Non-pigmented ciliary epithelial cell (primary cell): ENCODE results near the gene SP140L.
"Not testable (repeated sequence)": the region's sequence is repeated elsewhere in the genome, so short reads cannot be mapped to it uniquely, and the experiment has no call there.

Source experiments
- DNase-seq: peaks from one replicate; pipeline ENCODE4 v3.0.0-alpha.2; 2010; ENCODE audit warnings: low read depth

The SP140L gene

DNA sequence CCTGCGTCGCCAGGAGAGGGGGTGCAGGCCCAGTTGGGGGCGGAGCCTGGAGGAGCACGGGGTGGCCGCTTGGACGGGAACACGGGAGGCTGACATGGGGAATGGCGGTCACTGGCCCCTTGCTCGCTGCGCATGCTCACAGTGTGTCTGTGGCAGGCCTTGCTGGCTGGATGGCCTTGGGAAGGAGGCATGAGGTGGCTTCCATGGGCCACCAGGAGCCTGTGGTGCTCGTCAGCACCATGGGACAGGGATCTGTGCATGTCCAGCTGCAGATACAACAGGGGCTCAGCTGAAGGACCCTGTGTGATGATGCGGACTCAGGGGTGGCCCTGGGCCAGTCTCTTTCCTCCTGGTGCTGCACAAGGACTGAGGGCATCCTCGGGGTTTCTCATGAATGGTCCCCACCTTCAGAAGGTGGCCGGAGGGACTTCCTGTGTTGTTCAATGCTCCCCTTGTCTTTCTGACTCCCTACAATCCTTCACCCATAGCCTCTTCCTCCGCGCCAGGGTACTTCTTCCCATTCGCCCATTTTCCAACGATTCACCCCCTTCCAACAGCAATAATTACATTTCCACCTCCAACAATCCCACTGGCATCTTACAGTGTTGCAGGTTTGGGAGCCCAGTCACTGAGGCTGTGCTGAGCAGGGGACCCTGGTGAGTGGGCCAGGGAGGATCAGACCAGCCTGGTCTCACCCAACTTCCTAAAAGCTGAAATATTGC is 3.4 kb upstream of the SP140L start:
- no peak for DNase-seq

DNA sequence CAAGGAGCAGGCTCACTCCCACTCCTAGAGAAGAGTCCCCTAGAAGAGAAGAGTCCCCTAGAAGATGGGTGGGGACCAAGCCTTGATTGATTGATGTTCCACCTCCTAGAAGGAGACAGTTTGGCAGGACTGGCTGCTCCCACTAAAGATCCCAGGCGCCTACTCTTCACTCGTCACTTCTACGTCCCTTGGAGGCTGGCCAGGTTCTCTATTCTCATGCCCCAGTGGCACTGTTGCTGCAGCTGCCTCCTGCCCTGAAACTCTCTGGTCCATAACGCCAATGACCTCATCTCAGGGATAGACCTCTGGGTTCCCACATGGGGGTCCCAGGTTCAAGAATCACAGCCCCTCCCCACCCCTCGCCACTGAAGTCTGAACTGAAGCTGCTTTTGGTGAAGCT is 2.5 kb upstream of the SP140L start:
- DNase-seq, result no peak

DNA sequence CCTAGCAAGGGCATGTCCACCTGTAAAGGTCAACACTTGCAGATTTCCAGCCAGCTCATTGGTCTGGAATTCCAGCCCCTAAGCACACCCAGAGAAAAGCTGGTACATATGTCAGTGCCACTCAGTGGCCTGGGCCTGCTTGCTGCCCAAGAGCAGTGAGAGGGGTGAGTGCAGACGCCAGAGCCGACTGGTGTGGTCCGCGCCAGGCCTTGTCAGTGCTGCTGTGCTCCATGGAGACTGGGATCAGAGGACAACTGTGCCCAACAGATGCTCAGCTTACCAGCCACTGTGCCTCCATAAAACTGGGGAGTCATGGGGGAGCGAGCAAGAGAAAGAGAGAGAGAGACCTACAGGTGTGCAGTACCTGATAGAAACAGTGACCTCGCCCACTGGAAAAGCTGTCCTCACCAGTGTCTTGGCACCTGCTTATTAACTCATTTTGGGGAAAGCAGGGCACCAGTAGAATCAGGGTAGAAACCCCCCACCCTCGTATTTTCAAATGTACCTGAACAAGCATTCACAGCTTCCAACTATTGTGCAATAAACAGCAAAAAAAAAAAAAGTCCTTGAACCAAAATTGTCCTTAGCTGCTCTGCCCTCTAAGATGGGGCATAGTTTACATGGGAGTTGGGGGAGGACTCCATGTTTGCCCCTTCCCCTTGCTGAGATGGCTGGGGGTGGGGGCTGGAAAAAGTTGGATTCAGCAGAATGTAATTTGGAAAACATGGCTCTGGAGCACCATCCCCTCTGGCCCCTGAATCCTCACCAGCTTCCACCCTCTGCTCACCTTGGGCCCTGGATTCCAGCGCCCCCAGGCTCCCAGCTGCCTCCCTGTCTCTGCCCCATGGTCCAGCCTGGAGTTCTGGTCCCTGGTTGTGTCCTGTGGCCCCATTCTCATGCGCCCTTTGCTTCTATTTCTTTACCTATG is 1.4 kb upstream of the SP140L start:
- DNase-seq, result no peak

DNA sequence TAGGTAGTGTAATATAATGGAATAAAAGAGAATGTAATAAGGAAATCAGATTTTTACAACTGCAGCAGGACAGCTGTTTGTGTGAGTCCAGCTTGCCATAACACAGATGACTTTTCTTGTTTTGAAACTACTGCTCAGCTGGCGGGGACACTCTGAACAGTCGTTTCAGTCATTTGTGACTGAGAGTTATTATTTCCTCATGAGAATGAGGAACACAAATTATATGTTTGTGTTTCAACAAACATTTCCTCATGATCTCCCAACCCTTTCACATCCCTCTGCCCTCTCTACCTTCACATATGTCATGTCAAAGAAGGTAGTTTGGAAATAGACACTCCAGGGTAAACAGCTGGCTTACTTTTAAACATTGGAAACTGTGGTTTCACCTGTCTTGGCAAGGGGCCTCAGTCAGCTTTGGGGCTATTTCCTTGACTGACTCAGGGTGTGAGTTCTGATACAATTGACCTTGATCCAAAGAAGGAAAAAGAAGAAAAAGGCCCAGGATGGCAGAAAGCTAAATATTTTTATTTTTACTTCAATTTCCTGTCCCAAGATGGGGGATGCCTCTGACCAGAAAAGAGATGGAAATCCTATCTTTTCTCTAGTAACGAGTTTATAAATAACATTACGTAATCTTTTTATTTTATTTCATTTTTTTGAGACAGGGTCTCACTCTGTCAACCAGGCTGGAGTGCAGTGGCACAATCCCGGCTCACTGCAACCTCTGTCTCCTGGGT is 593 bp downstream of the SP140L start:
- DNase-seq, result no peak

DNA sequence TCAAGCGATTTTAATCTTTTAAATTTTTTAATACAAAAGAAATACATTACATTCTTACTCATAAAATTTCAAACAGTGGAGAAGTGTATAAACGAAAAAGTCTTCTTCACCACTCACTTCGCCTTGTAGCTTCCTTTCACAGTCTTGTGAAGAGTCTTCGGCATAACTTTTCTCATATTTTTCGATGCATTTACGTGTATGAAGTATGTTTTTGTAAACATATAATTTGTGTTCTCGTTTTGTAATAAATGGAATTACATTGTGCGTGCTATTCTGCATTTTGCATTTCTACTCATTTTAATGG is 1.1 kb downstream of the SP140L start:
- no peak for DNase-seq

DNA sequence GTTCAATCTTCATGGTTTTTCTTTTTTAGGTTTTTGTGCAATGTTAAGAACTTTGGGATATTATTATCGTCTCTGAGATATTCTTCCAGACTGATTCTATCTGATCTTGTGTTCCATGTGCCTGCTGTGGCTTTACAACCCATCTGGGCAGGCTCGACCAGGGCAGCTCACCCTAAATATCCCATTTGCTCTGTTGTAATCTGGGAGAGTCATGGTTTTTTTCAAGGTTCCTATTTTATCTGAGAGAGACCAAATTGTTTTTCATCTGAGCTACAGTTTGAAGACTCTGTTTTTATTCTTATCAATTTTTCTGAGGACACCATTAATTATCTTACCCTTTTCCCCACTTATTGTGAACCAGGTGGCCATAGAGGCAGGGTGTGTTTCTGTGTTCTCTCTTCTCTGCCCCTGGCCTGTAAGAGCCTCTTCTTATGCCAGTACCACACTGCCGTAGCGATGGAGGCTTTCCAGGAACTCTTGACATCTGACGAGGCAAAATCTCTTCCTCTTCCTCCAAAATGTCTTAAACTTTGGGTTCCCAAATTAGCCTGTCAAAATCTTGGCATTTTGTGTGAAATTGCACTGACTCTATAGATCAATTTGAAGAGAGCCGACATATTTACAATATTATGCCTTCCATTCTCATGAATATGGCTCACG is 3.1 kb downstream of the SP140L start:
- DNase-seq, result no peak

DNA sequence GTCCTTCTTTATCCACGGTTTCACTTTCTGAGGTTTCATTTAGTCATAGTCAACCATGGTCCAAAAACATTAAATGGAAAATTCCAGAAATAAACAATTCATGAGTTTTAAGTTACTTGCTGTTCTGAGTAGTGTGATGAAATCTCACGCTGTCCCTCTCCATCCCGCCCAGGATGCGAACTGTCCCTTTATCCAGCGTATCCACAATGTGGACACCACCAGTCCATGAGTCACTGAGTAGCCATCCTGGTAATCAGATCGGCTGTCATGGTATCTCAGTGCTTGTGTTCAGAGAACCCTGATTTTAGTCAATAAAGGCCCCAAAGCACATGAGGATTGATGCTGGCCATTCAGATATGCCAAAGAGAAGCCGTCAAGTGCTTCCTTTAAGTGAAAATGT is 3.7 kb downstream of the SP140L start:
- no peak for DNase-seq

DNA sequence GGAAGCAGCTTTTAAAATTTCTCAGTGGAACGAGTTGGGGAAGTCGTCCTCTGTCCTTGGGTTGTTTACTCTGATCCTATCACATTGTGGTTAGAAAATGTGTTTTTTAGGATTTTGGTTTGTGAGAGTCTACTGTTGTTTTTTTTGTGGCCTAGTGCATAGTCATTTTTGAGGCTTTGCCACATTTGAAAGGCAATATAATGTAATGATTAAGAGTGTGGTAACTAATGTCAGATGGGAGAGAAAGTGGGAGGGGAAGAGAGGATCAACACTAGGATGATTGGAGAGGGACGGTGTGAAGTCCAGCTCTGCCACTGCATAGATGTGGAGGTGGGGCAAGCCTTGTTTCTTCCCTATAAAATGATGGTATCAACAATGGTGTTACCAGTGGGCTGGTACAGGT is 8.5 kb downstream of the SP140L start:
- DNase-seq, result no peak

DNA sequence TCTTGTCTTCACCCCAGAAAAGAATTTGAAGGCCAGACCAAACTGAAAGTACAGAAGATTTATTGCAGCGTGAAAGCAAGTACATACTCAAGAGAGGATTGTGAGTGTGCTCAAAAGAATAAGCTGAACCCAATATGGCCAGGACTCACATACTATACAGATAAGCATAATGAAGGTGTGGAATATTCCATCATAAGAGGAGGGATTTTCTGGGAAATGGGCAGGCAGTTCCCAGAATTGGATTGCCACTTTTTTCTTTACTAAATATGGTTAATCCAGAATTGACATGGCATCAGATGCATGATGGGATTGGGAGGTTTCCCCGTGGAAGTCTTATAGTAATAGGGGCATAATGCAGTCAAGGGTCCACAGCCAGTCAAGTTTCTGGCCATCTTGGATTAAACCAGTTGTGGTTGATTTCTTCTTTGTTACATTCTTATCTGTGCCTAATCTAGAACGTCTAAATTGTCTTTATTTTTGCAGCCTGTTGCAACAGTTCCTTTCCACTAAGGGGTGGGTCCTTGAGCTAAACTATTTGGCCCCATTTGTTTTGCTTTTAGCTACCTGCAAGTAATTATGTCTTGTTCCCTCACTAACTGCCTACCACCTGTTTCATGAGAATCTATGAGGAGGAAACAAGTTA is 9.0 kb downstream of the SP140L start:
- DNase-seq, result no peak

DNA sequence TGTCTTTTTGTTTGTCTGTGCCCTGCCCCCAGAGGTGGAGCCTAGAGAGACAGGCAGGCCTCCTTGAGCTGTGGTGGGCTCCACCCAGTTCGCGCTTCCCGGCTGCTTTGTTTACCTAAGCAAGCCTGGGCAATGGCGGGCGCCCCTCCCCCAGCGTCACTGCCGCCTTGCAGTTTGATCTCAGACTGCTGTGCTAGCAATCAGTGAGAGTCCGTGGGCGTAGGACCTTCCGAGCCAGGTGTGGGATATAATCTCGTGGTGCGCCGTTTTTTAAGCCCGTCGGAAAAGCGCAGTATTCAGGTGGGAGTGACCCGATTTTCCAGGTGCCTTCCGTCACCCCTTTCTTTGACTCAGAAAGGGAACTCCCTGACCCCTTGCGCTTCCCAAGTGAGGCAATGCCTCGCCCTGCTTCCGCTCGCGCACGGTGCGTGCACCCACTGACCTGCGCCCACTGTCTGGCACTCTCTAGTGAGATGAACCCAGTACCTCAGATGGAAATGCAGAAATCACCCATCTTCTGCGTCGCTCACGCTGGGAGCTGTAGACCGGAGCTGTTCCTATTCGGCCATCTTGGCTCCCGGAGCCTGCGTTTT is 15.0 kb downstream of the SP140L start:
- not testable (repeated sequence) for DNase-seq

DNA sequence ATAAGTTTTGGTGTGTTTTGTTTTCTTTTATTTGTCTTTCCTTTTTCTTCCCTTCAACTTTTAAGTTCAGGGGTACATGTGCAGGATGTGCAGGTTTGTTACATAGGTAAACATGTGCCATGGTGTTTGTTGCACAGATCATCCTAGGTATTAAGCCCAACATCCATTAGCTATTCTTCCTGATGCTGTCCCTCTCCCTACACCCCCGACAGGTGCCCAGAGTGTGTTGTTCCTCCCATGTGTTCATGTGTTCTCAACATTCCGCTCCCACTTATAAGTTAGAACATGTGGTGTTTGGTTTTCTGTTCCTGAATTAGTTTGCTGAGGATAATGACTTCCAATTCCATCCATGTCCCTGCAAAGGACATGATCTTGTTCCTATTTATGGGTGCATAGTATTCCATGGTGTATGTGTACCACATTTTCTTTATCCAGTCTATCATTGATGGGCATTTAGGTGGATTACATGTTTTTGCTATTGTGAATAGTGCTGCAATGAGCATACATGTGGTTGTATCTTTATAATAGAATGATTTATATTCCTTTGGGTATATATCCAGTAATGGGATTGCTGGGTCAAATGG is 16.1 kb downstream of the SP140L start:
- DNase-seq, result not testable (repeated sequence)

DNA sequence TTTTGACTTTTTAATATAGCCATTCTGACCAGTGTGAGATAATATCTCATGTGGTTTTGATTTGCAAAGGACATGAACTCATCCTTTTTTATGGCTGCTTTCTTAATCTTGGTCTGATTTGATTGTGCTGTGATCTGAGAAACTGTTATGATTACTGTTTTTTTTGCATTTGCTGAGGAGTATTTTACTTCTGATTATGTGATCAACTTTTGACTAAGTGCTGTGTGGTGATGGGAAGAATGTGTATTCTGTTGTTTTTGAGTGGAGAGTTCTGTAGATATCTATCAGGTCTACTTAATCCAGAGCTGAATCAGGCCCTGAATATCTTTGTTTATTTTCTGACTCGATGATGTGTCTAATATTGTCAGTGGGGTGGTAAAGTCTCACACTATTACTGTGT is 16.8 kb downstream of the SP140L start:
- no peak for DNase-seq

DNA sequence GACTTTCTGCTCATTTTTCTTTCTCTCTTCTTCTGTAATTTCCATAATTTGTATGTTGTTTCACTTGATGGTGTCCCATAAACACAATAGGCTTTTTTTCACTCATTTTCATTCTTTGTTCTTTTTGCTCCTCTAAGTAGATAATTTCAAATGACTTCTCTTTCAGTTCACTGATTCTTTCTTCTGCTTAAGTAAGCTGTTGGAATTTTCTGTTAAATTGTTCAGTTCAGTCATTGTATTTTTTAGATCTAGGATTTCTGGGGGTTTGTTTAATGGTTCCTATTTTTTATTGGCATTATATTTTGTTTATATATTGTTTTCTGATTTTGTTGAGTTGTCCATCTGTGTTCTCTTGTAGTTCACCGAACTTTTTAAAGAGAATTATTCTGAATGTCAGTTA is 19.5 kb downstream of the SP140L start:
- DNase-seq, result no peak

DNA sequence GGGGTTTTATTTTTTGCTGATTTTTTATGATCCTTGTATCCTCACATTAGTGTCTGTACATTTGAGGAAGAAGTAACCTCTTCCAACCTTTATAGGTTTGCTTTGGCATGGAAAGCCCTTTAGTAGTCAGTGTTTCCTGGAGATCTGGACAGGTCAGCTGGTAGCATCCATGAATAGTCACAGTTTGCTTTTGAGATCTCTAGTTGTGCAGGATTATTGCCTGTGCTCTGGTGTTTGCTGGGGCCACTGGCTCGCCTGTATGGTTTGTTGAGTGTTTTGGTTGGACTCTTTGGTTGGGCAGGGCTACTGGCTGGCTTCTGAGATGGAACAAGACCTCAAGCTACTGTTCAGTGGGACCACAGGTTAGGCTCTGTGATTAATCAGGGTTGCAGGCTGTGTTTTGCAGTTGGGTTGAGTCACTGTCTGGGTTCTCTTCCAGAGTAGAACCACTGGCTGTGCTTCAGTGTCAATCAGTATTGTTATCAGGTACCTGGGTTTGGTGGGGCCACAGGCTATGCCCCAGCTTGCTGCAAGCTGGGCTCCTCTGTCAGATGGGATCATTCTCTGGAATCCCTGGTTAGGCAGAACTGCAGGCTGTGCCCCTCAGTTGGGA is 20.0 kb downstream of the SP140L start:
- DNase-seq, result no peak

DNA sequence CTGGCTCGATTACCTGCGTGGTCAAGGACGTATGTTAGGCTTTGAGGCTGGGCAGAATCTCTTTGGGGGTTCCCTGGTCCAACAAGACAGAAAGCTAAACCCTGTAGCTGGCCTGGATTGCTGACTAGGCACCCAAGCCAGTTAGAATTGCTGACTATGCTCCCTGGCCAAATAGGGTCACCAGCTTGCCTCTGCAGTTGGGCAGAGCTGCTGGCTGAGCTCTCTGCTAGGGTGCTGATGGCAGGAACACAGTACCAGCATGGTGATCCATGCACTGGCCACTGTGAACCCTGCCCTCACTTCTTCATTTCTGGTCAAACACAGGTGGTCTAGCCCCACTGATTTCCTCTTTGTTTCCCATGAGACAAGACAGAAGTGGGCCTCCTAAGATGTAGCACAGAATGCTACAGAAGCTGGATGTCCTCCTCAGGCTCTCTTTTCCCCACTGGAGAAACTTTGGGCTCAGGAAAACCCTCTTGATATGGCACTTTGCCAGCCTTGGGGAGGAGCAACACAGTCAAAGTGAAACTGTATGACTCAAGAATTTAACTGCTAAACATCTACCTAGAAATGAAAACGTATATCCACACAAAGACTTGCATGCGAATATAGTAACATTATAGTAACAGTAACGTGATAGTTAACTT is 20.8 kb downstream of the SP140L start:
- DNase-seq, result no peak

DNA sequence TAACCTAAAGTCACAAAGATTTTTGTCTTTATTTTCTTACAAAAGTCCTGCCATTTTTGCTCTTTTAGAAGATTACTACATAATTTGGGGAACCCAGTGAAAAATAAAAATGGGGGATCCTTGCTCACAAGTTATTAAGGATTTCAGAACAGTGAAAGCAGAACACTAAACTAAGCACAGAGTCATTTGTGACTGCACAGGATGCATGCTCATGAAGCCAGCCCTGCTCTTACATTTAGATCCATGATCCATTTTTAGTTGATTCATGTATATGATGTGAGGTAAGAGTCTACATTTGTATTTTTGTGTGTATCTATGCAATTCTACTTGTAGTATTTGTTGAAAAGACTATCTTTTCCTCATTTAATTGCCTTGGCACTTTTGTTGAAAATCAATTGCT is 21.8 kb downstream of the SP140L start:
- no peak for DNase-seq

DNA sequence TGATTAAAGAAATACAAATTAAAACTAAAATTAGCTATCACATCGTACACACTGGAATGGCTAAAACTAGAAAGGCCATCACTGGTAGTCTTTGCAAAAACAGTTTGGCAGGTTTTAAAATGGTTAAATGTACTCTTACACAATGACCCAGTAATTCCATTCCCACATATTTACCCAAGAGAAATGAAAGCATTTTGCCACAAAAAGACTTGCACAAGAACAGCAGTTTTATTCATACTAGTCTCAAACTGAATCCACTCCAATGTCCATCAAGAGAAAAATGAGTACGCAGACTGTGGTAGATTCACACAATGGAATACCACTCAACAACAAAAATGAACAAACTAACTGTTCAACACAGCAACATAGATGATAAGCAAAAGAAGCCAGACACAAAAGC is 29.1 kb downstream of the SP140L start:
- DNase-seq, result peak; percentile 18

DNA sequence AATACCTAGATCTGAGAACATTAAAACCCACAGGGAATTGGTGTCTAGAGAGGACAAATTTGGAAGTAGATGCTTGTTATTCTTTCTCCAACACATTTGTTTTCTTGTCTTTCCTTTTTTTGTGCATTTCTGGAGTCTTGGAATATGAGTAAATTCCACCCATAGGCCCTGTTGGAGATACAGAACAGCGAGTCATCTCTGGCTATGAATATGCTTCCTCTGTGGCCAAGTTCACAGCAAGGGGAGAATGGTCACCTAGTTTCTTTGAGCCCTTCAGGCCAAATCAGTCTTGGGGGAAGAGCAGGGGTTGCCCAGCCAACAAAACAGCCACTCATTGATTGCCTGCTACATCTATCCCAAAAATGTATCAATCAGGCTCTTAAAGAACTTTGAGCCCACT is 31.3 kb downstream of the SP140L start:
- DNase-seq, result peak; percentile 9

DNA sequence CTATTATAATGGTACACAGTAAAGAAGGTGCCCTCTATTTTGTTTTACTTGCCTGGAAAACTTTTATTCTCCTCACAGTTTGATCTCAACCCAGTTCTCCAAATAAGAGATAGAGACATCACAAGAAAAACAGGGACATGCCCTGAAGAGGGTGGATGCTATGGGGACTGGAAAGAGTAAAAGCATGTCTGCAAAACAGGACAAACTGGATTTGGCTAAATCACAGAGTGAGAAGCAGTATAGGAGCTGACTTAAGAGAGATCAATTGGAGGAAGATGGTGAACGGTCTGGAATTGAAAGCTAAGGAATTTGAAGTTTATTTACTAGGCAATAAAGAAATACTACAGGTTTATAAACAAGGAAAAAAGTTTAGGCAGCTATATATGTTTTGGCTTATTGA is 33.0 kb downstream of the SP140L start:
- no peak for DNase-seq

DNA sequence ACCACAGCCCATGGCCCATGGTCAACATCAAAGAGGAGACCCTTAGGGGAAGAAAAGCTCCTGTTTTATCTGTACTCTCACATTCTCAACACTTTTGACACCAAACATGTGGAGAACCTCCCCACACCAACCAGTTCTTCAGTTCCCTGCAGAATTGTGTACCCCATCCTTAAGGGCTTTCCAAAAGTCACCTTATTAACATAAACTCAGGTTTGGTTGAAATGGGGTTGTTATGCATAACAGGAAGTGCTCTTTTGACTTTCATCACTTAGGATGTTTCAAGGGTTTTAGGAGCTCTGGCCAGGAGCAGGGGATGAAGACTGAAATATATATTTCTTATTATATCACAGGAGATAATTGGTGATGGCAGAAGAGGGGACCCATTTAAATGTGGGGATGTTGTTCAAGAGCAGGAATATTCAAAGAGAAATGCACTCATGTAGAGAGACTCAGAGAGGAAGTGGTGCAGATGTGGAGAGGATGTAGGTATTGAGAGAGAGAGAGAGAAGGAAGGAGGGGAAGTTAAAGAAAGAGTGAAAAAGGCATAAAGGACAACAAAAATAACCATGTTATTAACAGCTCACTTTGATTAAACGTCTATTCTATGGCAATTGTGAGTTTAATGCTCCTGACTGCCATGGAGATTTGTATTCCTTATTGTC is 35.2 kb downstream of the SP140L start:
- DNase-seq, result no peak
